ENCODE results near the gene NDST4. TPM values are rescaled to one million over a fixed set of nuclear protein-coding genes. Genes with fewer than 3 reads are reported as not detected.

NDST4 gene
- total and polyA plus RNA-seq, 2 of the 4 experiments (the other 2 are of a cell fraction) = not detected

GRCh38 chr4:114875630-114876029 lies 237.8 kb downstream of the NDST4 start:
- intact Hi-C loops (cut with micrococcal nuclease) = no loop called here
- CTCF ChIA-PET = no interaction called here
- no peak for DNase-seq

More at GRCh38 chr4:114875630-114876029, 237.8 kb downstream of the NDST4 start:
- H2BK120ac ChIP-seq (ENCODE audit: low read depth, low read length) = no peak overlapping the region
- no peak overlapping the region for H4K8ac ChIP-seq (ENCODE audit: low read depth in 2 of 2, low read length in 2 of 2)
- no peak for ATAC-seq (ENCODE audit: low read depth)
- no peak overlapping the region for H3K4ac ChIP-seq (ENCODE audit: low read depth, low read length)
- H3K4me1 ChIP-seq (ENCODE audit: control insufficient read depth, insufficient read depth, low read length) = no peaks in the 10 kb centered on the region
- H3K9ac ChIP-seq (ENCODE audit: low read depth, low read length) = no peak overlapping the region
- H3K27me3 ChIP-seq (ENCODE audit: control insufficient read depth, insufficient read depth, low read length) = no peaks in the 10 kb centered on the region
- no peak overlapping the region for H2AK5ac ChIP-seq (ENCODE audit: low read depth, low read length)
- H3K18ac ChIP-seq (ENCODE audit: low read depth, low read length) = no peak overlapping the region
- no peak overlapping the region for H2AFZ ChIP-seq (replicated peaks; ENCODE audit: low read length, poor library complexity)
- no peak overlapping the region for H2BK5ac ChIP-seq (ENCODE audit: low read depth, low read length, poor library complexity, severe bottlenecking)
- no peaks in the 10 kb centered on the region for H3K36me3 ChIP-seq (ENCODE audit: control insufficient read depth, insufficient read depth, low read length)
- H3K9me3 ChIP-seq (ENCODE audit: control insufficient read depth, insufficient read depth, low read length) = no peaks in the 10 kb centered on the region
- no peak overlapping the region for H2AK9ac ChIP-seq (replicated peaks; ENCODE audit: low read depth, low read length, poor library complexity)
- no peak overlapping the region for H3K4me3 ChIP-seq (ENCODE audit: insufficient read depth, low read depth, low read length)
- H4K20me1 ChIP-seq (ENCODE audit: insufficient read depth, low read length) = no peaks in the 10 kb centered on the region
- POLR2A ChIA-PET (ENCODE audit: unreplicated experiment) = no interaction called here
- no peak overlapping the region for H4K91ac ChIP-seq (ENCODE audit: insufficient read depth, low read depth, low read length)
- H3K79me1 ChIP-seq (ENCODE audit: low read depth in 1 of 2, low read length in 2 of 2) = no peaks in the 10 kb centered on the region
- in situ Hi-C loops (cut with MboI; ENCODE audit: low sequenced_read_pairs) = no loop called here
- no peak overlapping the region for H3K56ac ChIP-seq (ENCODE audit: extremely low read depth, insufficient read depth, low read length)
- no peaks in the 10 kb centered on the region for H3K9me1 ChIP-seq (ENCODE audit: insufficient read depth, low read length)
- H3K4me2 ChIP-seq (ENCODE audit: low read depth, low read length) = no peak overlapping the region
- TF ChIP-seq RCOR1 (IDR thresholded peaks at IDR 0.05; ENCODE audit: insufficient replicate concordance, low read length) = no peak
- no peak overlapping the region for H2BK20ac ChIP-seq (ENCODE audit: low read depth, low read length)
- H2BK15ac ChIP-seq (ENCODE audit: low read depth, low read length) = no peak overlapping the region
- no TSS peak for BruUV-seq (replicated peaks)
- dilution Hi-C loops (cut with HindIII; ENCODE audit: low sequenced_read_pairs, unreplicated experiment) = no loop called here
- H3K27ac ChIP-seq (ENCODE audit: insufficient read depth, low read length) = no peak overlapping the region
- H4K5ac ChIP-seq (ENCODE audit: low read depth, low read length) = no peak overlapping the region
- H3K14ac ChIP-seq (replicated peaks; ENCODE audit: low read depth, low read length) = no peak overlapping the region
- H3K23ac ChIP-seq (ENCODE audit: low read depth, low read length) = no peak overlapping the region
